ENCODE measurements around the gene KCNIP4.

The KCNIP4 gene

GRCh38 chr4:21041708-21042107 is 906.9 kb downstream of the KCNIP4 start:
- H3K4me3 ChIP-seq (ENCODE audit: low read length), result no peak overlapping the region
- DNase-seq (ENCODE audit: low read depth), result no peak
- TF ChIP-seq CTCF (conservative IDR thresholded peaks at IDR 0.05; ENCODE audit: low read depth, low read length), result no peak

- DNase-seq (ENCODE audit: low read depth), result no peak
- no peak for TF ChIP-seq CTCF (conservative IDR thresholded peaks at IDR 0.05; ENCODE audit: low read depth, low read length)
- no peak overlapping the region for H3K4me3 ChIP-seq (ENCODE audit: low read length)
Observed at GRCh38 chr4:21034728-21035127, 913.8 kb downstream of the KCNIP4 start.

- no peak for DNase-seq (ENCODE audit: low read depth)
- H3K4me3 ChIP-seq (ENCODE audit: low read length), result no peak overlapping the region
- no peak for TF ChIP-seq CTCF (conservative IDR thresholded peaks at IDR 0.05; ENCODE audit: low read depth, low read length)
Observed at GRCh38 chr4:21032089-21032645, 916.4 kb downstream of the KCNIP4 start.

- no peak overlapping the region for H3K4me3 ChIP-seq (ENCODE audit: low read length)
- TF ChIP-seq CTCF (conservative IDR thresholded peaks at IDR 0.05; ENCODE audit: low read depth, low read length), result no peak
- DNase-seq (ENCODE audit: low read depth), result no peak
Observed at GRCh38 chr4:21018817-21019216, 929.8 kb downstream of the KCNIP4 start.

- H3K4me3 ChIP-seq (ENCODE audit: low read length), result no peak overlapping the region
- no peak for TF ChIP-seq CTCF (conservative IDR thresholded peaks at IDR 0.05; ENCODE audit: low read depth, low read length)
- no peak for DNase-seq (ENCODE audit: low read depth)
Observed at GRCh38 chr4:21013501-21013900, 935.1 kb downstream of the KCNIP4 start.

GRCh38 chr4:21012851-21013331 is 935.7 kb downstream of the KCNIP4 start:
- no peak overlapping the region for H3K4me3 ChIP-seq (ENCODE audit: low read length)
- TF ChIP-seq CTCF (conservative IDR thresholded peaks at IDR 0.05; ENCODE audit: low read depth, low read length), result no peak
- DNase-seq (ENCODE audit: low read depth), result peak; percentile 68

- peak; percentile 58 for DNase-seq (ENCODE audit: low read depth)
- no peak for TF ChIP-seq CTCF (conservative IDR thresholded peaks at IDR 0.05; ENCODE audit: low read depth, low read length)
- no peak overlapping the region for H3K4me3 ChIP-seq (ENCODE audit: low read length)
Observed at GRCh38 chr4:21011106-21011505, 937.5 kb downstream of the KCNIP4 start.

Data from retinal pigment epithelial cell (primary cell).